GM21526 (cell line): Measurements from ENCODE around the gene SYS1.
"Not testable (repeated sequence)": the region's sequence is repeated elsewhere in the genome, so short reads cannot be mapped to it uniquely, and the experiment has no call there.

ENCODE experiments used
- ATAC-seq: cut with Tn5 transposase; IDR thresholded peaks from one replicate; pipeline ENCODE4 v1.9.1; 2021; ENCODE audit warnings: moderate library complexity; ENCODE audit not compliant: unreplicated experiment, low FRiP score

The SYS1 gene

DNA sequence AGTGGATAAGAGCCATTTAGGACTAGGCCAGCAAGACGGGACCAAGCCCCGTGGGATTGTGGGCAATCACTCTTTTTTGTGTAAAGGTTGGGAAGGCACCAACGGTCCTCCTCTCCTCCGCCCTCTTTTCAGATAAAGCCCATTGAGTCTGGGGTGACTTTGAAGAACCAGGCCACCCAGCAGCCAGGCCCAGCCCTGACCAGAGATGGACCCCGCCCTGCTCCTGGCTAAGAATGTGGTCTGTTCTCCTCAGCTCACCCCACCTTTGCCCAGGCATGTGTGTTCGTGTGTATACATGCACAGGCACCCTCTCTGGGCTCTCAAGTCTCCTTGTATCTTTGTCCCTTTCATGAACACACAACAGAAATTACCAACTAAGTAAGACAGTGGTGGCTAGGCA lies 23.9 kb upstream of the SYS1 start:
- ATAC-seq = no peak

DNA sequence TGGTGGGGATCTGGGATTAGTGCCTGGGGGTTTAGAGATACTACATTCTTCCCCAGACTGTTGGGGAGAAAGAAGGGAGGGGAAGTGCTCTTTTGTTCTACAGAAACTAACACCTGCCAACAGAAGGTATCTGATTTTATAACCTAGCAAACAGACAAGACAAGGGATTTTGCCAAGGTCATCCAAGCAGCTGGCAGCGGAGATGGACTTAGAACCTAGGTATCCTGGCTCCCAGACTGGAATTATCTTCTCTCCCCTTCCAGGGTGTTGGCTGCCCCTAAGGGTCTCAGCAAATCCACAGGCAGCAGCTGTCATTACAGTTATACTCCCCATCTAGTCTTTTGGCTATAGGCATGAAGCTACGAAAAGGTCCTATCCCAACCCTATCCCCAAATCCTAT lies 23.2 kb upstream of the SYS1 start:
- no peak for ATAC-seq

DNA sequence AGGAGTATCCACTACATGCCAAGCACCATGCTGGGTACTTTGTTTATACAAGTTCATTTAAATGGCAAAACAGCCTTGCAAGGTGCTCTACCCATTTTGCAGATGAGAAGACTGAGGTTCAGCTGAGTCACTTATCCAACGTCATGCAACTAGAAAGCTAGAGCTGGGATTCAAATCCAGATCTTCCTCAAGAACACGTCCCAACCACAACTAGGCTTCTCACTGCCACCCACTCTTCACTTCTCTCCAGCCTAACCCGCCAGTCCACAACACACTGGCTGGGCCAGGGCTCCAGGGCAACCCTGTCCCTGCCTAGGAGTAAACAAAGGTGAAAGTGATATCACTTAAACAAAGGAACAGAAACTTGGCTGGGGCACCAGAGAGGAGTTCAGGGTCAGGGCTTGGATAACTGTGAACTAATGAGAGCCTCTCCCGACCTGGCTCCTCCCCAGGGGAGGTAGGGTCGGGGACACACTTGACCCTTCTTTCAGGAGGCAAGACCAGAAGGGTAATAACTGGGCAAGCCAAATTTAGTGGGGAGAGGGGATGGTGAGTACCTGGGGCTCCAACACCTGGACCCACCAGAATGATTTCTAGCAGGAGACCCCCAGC lies 22.6 kb upstream of the SYS1 start:
- ATAC-seq = no peak

DNA sequence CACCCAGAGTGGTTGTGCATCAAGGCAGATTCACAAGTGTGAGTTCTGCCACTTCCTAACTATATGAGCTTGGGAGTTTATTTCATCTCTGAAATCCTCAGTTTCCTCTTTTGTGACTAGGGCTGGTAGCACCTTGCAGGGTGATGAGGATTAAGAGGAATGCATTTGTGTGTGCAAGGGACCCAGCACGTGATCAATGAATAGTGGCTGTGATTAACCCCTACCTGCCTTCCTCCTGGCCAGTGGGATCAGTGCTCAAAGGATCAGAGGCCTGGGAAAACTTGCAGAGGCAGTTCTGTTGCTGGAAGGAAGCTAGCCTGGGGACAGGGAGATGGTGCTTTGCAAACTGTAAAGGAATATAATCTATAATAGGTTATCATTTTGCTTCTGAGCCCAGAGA lies 22.0 kb upstream of the SYS1 start:
- ATAC-seq = no peak

DNA sequence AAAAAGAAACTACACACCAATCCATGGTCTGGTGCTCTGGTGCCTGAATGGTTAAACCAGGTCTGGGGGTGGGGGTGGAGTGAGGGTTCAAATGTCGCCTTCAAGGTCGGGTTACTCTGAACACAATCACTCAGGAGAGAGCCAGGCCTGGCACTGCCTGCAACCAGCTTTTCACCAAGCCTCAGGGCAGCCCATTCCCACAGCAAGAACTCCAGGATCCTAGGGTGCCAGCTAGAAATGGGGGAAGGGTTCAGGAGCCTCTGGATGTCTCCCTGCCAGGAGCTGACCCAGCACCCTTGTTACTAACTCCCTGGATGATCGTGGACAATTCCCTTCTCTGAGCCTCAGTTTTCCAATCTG lies 21.4 kb upstream of the SYS1 start:
- no peak for ATAC-seq

DNA sequence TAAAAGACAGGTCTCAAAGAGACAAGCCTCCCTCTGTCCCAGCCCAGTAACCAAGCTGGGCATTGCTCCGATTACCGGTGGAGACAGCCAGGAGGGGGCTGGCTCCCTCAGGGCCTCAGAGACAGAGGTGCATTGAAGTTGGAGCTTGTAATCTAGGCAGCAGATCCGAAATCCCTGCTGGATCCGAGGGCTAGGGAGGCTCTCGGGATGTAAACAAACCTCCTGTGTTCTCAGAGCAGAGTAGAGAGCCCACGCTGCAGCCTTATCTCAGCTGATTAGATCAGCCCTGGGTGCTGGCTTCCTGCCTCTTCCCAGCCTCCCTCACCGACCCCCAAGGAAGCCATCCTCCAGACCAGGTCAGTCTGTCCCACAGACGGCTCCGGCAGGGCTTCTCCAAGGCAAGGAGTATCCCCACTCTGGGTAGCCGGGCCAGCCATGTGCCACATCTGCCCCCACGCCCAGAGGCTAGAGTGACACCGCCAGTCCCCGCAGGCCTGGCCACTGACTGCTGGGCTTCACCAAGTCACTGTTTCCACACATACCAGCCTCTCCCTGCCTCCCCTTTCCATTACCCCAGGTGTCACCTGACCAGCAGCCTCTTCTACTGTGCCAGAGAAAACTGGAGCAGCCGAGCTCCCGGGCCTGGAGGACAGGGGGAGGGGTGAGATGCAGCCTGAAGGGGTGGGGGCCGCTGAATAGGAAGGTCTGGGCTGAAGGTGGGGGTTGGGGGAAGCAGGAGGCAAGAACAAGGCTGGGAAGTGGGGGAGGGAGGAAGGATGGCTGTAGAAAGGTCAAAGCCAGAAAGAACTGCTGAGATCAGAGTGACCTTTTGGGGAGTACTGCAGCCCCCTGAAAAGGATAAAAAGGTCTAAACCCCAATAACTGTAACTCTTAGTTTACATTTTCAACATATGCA lies 20.8 kb upstream of the SYS1 start:
- no peak for ATAC-seq

DNA sequence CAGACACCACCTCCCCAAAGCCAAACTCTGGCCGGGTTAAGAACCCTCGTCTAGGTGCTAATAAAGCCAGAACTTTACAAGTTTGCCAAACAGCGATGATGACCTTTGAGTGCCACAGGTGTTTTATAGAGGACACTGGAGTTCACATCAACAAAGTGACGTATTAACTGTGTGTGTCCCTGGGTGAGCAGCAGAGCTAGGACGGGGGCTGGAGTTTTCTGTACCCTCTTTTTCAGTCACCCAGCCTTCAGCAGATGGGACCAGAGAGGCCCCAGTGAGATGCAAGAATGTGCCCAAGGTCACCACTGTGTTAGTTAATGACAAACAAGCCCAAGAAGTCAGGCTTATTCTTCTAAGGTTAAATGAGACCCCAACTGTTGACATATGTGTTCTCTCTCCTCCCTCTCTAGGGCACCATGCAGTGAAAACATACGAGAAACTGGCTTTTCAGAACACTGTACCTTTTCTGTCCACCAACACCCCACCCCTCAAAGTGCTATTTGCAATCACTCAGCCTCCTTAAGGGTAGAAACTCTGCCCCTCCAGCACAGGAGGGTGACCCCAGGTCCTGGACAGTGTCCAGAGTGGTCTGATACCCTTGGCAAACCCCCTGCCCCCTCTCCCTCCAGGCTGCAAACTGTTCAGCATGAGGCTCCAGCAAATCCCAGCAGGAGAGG lies 20.0 kb upstream of the SYS1 start:
- ATAC-seq = no peak

DNA sequence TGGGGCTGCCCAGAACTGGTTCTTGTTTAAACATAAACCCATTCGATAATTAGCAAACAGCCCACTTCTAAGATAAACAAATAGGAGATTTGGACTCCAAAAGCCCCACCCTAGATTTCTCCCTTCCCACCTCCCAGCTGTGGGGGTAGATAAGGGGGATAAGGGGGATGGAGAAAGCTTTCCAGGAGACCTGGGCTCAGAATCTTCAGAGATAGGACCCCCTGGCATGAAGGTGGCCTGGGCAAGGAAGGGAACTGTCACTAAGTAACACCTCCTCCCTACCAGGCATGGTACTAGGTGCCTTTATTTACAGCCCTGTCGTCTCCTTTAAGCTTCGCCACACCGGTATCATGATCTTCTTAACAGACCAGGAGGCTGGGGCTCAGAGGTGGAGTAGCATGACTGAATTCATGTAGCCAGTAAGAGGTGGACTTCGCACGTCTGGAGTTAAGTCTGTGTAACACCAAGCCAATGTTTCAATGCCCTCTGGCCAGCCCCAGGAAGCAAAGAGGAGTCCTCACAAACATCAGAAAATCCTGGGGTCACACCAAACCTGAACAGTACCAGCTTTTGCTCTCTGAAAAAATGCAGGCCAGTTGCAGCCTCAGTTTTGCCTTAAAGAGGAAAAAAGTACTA lies 19.3 kb upstream of the SYS1 start:
- ATAC-seq = no peak

DNA sequence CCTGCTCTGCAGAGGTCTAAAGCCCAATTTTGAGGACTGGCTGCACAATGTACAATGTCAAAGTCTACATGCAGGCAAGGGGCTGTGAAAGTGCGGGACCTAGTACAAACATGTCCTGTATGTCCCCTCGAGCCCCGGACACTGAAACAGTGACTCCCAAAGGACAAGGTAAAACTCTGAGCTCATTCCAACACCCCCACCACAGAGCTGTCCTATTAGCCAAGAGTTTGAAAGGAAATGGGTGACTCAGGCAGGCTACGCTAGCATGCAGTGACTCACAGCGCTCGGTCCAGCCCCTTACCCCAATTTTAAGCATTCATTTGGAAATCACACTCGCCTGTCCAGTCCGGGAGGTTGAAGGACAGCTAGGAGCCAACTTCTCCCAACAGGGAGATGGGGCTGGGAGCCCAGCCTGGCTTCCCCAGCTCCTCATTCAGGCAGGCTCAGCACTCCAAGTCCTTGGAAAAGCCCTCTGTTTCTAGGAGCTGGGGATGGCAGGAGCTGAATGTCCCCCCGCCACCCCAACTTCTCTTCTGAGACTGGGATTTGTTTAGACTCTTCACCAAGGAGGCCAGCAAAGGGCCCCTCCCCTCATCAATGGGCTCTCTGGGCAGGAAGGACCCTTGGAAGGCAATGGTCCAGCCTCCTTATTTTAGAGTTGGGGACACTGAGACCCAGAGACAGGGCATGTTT lies 18.6 kb upstream of the SYS1 start:
- no peak for ATAC-seq

DNA sequence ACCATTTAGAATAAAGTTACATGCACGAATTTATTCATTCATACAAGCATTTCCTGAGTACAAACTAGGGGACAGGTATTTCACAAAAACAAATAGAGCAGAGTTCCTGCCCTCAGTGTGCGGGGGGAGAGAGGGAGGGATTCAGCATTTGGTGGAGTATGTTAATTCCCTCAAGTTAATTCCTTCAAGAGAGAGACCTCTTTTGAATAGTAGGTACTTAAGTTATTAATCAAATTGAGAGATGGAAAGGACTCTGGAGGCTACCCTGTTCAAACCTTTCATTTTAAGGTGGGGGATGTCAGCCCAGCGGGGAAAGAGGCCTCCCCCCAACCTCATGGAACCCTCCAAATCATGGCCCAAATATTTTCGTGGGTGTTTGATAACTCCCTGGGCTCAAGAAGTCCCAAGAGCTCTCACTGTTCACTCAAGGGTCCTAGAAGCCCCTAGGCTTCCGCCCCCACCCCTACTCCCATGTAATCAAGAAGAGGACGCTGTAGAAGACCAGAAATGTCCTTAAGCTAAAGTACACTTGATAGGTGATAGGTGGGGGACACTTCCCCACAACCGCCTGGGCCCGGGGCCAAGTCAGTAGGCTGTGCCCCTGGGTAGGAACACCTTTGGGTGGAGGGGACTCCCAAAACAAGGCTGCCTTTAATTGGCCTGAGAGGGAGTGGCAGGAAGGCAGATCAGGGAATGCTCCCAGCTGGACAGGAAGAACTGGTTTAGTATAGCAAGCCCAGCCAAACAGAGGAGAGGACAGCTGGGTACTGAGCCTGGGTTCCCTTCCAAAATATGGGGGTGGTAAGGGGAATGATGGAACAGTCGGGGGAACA lies 17.6 kb upstream of the SYS1 start:
- ATAC-seq = no peak

DNA sequence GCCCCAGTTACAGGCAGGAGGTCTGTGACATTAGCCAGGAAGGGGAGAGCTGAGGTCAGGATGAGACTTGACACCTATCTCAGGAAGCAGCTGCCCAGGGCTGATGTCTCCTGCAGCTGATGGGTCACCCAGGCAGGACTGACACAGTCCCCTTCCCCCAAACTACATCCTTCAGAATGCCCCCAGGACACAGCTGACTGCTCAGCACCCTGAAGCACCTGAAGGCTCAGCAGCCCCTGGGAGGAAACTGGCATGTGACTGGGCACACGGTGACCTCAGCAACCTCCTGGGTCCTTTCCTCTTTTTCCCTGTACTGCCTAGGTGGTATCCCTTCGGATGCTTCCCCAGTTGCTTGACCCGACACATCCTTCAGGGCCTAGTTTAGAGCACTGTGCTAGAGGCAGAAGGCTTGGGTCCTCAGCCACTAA lies 16.7 kb upstream of the SYS1 start:
- no peak for ATAC-seq

DNA sequence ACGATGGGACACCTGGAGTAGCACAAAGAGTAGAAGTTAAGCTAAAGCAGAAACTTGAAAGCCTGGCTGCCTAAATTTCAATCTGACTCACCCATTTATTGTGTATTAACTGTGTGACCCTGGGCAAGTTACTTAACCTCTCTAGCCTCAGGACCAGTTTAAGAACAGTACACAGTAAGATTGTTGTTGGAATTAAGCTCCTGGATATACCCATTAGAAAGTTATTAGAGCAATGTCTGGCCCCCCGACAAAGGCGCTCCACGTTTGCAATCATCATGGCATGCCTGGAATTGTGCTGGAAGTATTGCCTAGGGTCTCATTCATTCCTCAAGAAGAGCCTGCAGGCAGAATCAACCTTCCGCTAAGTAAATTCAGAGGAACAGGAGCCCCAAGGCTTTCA lies 16.1 kb upstream of the SYS1 start:
- ATAC-seq = no peak

DNA sequence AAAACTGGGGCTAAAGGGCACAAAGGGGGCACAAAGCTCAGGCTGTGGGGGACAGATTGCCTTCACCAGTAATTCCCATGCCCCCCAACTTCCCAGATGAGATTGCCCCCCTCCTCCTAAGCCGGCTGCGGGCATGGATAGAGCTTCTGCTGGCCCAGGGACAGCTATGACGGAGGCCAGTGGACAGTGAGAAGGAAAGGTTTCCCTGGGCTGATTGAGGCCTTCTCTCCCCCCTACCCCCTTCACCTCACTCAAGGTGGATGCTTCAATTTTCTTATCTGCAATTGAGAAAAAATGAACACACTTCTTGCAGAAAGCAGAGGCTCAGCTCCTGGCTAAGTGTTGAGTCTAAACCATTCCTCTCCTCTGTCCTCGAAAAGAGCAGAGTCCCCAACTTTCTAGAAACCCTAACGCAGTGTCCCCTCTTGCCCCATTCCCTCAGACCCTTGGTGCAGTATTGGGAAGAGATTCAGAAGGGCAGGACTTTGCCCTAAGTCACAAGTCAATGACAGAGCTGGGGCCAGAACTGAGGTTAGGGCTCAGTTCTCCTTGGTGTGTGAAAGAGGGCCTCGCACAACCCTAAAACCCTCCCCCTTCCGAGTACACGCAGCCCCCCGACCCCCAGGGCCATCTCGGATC lies 15.5 kb upstream of the SYS1 start:
- ATAC-seq = no peak

DNA sequence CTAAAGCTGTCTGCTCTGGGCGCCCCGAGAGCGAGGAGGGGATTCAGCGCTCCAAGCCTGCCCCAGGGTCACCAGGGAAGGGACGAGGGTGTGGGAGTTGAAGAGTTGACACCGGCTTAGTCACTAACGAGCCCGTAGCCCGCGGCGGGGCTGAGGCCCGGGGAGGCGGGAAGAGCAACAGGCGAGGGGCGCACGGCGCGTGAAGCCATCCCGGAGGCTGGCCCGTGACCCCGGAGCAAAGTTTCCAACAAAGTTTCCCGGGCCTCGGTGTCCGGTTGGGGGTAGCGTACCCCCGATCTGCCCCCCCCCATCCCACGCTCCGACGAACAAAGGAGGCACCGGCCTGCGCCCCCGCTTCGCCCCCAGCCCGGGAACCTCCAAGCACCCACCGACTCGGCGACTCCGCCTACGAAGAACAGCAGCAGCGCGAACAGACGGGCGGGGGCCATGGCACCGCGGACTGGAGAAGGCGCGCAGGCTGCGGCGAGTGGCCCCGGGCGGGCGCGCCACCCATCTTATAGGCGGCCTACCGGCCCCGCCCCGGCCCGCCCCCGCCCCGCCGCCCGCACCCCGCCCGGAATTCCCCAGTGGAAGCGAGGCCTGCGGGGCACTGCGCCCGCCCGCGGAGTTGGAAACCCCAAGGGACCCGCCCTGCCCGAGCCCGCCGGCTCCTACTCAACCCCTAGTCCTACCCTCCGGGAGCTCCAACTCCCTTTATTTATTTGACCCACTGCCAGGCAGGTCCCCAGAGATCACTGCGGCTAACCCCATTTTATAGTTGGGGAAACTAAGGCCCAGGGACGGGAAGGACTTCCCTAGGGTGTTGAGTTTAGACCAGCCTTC lies 14.8 kb upstream of the SYS1 start, which contains the start of gene SDC4:
Gene SDC4, minus strand, starts transcription at position 489 of the 843 bp plus-strand sequence. Its CDS starts 40 bp downstream, at position 449.
- ATAC-seq = no peak

DNA sequence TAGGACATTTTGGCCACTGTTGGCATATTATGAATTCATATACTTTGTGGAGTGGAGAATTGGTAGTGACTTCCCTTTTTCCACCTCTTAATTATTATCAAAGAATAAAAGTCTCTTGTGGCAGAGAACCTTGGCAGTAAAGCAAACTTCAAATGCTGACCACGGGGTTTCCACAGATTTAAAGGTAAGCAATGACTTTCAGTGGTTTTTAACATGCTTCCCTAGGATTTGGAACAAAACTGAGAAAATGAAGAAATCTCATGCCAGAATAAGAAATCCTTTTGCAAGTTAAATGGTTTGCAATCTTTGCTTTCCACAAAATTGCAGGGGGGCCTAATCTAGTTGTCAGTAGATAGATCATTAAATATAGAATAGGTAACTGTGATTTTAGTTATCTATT lies 12.7 kb upstream of the SYS1 start:
- no peak for ATAC-seq

DNA sequence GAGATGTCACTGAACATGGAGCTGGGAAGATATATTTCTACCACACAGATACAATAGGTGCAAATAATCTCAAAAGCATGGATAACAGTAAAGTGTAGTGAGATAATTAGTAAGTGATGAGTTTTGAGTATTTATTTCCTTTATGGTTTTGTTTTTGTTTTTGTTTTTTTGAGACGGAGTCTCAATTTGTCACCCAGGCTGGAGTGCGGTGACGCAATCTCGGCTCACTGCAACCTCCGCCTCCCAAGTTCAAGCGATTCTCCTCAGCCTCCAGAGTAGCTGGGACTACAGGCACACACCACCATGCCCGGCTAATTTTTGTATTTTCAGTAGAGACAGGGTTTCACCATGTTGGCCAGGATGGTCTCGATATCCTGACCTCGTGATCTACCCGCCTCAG lies 12.2 kb upstream of the SYS1 start:
- not testable (repeated sequence) for ATAC-seq

DNA sequence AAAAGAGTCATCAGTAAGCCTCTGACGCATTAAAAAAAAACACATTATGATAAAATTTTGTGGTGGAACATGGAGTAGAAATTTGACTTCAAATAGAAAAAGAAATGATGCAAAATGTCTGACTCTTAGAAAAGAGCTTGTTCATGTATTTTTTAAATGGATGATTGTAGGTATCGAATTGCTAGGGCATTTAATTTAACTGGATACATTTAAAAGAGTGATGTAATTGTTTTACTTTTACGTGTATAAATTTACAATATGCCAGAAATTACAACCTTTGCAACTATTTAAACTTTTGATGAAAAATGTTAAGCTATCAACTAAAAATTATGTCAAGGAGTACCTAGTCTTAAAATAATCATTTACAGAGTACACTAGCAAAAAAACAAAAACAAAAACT lies 10.2 kb upstream of the SYS1 start:
- no peak for ATAC-seq

DNA sequence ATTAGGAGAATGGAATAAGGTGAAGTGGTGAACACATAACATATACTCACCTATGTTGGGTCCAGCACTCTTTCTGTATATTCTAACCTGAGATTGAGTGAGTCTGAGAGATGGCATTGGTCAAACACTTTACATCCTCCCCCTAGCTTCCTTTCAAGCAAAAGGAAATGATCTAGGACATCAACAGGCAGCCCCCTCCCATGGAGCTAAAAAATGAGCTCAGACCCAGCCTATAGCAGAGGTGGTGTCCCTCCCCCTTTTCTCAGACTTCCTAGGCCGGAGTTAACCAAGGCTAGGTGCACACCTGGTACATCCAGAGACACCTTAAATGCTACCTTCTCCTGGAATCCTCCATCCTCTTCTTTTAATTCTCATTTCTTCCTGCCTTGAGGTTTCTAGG lies 9.2 kb upstream of the SYS1 start:
- ATAC-seq = no peak
